NK-92 (cell line): ENCODE measurements around the gene PAPPA.

ENCODE experiments used
- DNase-seq: peaks from one replicate; lab custom pipeline; 2025; ENCODE audit not compliant: unreplicated experiment; lab: John Stamatoyannopoulos, UW

The PAPPA gene

GRCh38 chr9:116213693-116214047, 60.1 kb downstream of the PAPPA start:
- no peak for DNase-seq

DNA sequence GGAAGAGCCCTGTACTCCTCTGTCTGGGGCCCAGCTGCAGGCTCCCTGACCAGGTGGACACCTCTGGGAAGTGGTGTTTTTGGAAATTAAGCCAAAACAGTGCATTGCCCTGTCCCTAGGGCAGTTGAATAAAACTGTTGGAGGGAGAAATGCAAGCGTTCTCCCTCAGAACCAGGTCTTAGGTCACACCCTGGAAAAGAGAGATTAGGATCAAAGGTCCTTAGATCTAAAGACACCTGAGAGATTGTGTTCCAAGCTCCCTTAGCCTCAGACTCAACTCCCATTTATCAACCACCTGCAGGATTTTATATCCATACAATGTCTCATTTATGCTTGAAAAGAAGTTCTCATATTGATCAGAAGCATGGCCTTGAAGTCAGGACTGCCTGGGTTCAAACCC, 64.8 kb downstream of the PAPPA start:
- no peak for DNase-seq

DNA sequence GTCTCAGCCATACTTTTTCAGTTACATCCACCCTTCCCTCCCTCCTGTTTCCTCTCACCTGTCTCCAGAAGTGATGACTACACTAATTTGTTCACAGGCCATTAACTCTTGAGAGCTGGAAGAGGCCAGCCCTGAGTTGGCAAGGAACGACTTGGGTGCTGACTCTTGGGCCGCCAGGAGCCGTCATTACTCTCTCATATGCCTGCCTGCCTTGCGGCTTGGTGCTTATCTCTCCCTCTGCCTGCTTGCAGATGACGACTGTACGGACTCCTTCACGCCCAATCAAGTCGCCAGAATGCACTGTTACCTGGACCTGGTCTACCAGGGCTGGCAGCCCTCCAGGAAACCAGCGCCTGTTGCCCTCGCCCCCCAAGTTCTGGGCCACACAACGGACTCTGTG, 66.1 kb downstream of the PAPPA start:
- DNase-seq = no peak

DNA sequence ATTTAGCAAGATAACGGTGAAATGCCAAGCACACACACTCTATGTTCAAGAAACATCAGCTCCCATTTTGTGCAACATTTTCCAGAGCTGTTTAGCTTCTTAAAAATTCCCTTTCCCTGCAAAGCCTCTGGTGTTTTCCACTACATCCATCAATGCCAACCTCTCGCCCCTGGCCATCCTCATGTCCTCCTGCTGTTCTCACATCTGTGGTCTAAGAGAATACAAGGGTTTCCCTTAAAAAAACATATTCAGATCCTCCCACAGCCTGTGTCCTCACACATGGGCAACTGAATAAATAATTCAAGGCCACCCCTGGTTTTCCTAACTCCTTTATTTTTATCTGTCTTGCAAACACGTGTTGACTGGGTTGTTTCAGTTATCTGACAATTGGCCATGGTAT, 70.3 kb downstream of the PAPPA start:
- no peak for DNase-seq

GRCh38 chr9:116230051-116230632, 76.6 kb downstream of the PAPPA start:
- DNase-seq = no peak

- DNase-seq = no peak
Measured at GRCh38 chr9:116232424-116233159, 79.0 kb downstream of the PAPPA start.

GRCh38 chr9:116233160-116233530, 79.6 kb downstream of the PAPPA start:
- no peak for DNase-seq

DNA sequence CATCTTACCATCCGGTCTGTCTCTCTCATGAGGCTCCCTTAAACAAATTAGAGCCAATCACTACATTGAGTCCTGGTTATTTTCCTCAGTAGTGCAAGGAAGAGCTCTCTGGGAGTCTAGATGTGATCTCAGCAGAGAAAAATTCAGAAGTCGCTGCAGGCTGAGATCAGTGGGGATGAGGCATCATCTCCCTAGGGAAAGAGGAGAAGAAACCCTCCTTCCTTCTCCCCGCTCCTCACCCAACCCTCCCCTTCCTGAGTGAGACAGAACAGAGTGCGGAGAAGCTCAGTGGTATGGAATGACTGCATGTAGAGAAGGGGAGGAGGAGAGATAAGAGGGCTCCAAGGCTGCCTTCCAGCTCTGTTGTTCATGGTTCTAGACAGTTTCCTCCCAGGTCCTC, 80.5 kb downstream of the PAPPA start:
- no peak for DNase-seq

DNA sequence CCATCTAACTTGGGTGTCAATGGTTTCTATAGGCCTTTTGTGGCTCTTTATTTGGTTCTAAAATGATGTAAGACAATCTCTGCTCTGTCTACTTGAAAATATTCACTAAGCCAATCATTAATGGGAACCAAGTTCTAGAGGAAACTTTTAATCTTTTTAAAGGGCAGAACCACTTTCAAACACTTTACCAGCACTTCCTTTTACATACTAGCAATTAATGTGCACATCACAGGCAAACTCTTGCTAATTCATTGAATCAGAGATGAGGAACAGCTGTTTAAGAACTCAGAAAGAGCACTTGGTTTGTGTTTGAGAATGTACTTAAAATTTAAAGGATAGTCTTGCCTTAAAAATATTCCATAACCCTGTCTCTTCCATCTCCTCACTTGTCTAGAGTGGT, 83.4 kb downstream of the PAPPA start:
- no peak for DNase-seq

DNA sequence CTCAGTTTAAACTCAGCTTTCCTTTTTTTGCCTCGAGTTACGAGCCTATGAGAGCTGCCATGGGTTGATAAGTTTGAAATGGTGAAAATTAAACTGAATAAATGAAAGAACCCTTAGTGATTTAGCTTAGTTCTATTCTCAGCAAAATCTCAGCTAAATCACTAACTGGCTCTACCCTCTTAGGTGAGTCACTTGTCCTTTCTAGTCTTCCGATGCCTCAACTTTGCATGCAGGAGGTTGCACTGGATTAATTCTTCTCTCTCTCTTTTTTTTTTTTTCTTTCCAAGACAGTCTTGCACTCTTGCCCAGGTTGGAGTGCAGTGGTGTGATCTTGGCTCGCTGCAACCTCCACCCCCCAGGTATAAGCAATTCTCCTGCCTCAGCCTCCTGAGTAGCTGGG, 83.9 kb downstream of the PAPPA start:
- DNase-seq = no peak

GRCh38 chr9:116238225-116238624, 84.6 kb downstream of the PAPPA start:
- DNase-seq = no peak

- no peak for DNase-seq
Measured at GRCh38 chr9:116238776-116239340, 85.3 kb downstream of the PAPPA start.

- DNase-seq = no peak
Measured at GRCh38 chr9:116243708-116244107, 90.1 kb downstream of the PAPPA start.

GRCh38 chr9:116247284-116247683, 93.7 kb downstream of the PAPPA start:
- no peak for DNase-seq

GRCh38 chr9:116247791-116248374, 94.3 kb downstream of the PAPPA start:
- no peak for DNase-seq

GRCh38 chr9:116250891-116251290, 97.3 kb downstream of the PAPPA start:
- no peak for DNase-seq

DNA sequence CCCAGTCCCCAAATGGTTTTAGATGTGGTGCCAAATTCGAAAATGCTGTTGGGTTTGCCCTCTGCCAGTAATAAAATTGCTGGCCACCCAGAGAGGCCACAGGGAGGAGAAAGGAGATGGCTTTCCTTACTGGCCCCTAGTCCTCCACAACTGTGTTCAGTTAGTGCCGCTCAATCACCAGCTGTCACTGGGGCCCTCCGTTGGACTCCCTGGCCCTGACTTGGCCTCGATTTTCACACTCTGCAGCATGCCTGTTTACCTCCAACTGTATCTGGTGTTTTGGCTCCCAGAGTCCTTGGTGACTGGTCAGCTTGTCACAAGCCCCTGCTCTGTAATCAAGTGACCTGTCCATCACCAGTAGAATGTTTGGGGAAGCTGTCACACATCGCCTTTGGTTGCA, 97.8 kb downstream of the PAPPA start:
- DNase-seq = no peak

GRCh38 chr9:116260531-116260930, 106.9 kb downstream of the PAPPA start:
- no peak for DNase-seq

DNA sequence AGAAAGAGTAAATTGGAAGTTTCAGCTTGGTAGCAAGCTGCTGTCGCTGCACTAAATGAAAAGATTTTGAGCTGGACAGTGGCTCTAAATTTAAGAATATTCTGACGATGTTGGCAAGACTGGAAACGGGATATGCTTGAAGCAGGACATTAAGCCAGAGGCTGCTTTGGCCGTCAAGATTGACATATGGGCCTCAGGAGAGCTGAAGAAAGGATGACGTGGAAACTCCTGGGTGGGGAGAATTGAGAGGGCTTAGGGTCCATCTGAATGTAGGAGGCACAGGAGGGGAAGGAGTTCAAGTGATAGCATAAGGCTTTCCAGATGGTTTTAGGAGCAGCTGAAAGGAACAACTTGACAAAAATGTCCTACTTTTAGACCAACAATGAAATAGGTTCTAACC, 108.9 kb downstream of the PAPPA start:
- no peak for DNase-seq

- DNase-seq = no peak
Measured at GRCh38 chr9:116264361-116264760, 110.8 kb downstream of the PAPPA start.

- DNase-seq = no peak
Measured at GRCh38 chr9:116267021-116267420, 113.4 kb downstream of the PAPPA start.

DNA sequence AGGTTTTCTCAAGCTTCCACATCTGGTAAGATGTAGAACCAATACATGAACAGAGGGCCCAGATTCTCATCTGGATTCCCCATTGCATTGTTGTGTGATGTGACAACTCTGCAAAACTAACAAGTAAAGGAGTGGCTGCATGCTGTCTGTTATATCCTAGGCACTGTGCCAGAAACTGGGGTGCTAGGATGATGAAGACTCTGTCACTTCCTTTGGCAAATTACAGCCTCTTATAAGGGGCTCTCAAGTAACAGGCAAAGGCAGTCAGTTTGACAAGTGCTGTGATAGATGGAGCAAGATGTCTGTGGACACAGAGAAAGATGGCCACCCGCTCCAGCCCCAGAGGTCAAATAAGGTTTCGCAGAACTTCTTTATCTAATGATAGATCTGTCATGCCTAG, 115.7 kb downstream of the PAPPA start:
- DNase-seq = no peak
